GM12892 (cell line): ENCODE results near the gene TRRAP.

Experiments used
- POLR2A ChIP-seq: IDR thresholded peaks from 2 replicates; pipeline ENCODE4 v1.6.1; 2011; ENCODE audit warnings: low read depth, low read length, control low read depth
- POLR2AphosphoS5 ChIP-seq: IDR thresholded peaks from 2 replicates; pipeline ENCODE4 v1.6.1; 2011; ENCODE audit warnings: low read depth, low read length, control low read depth
- TAF1 ChIP-seq: IDR thresholded peaks from 2 replicates; pipeline ENCODE4 v1.6.1; 2011; ENCODE audit warnings: low read depth, mild to moderate bottlenecking, control low read depth, low read length, borderline replicate concordance

DNA sequence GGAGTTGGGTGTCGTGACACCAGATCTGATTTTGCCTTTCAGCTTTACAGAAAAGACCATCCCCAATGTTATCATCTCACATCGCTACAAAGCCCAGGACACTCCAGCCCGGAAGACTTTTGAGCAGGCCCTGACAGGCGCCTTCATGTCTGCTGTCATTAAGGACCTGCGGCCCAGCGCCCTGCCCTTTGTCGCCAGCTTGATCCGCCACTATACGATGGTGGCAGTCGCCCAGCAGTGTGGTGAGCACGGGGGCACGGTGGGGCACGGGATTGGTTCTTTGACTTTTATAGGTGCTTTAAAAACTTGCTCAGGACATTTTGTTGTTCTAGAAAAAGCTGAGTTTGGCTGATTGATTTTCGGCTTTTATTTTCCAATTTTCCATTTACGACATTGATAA, 48.8 kb downstream of the TRRAP start:
- TF ChIP-seq POLR2A (no peak), TAF1 (no peak), POLR2AphosphoS5 (no peak)
